GM12865 (cell line): Measurements from ENCODE around the gene EIF5.

Source experiments
- DNase-seq: peaks from one replicate; pipeline ENCODE4 v3.0.0; 2010; ENCODE audit warnings: low read depth
- H3K4me3 ChIP-seq: 2 replicates; pipeline ENCODE4 v1.5.1; 2011; ENCODE audit warnings: mild to moderate bottlenecking, low read depth, low read length, control low read depth
- TF ChIP-seq, protein P1 (sequence below): IDR thresholded peaks from 2 replicates; pipeline ENCODE4 v1.5.1; 2011; ENCODE audit warnings: low read length, control low read depth, low read depth, inconsistent platforms; ENCODE audit not compliant: insufficient read depth; ENCODE audit errors: missing control alignments

The EIF5 gene

DNA sequence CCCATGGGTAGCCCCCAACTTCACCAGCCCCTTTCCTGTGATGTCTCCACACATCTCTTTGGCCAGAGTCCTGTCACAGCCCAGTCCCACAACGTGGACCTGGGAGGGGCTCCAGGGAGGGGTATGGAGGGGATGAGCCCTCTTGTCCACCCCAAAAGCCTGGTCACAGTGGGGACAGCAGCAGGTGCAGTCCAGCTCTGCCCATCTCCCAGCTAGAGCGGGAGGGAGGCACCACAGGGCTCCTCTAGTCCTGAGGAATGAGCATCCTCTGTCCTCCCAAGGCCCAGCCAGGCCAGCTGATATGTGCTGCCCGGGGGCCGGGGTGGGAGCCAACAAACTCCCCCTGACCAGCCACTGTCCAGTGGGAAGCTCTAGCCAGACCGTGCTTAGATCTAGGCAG is 43.5 kb upstream of the EIF5 start:
- TF ChIP-seq, protein P1, sequence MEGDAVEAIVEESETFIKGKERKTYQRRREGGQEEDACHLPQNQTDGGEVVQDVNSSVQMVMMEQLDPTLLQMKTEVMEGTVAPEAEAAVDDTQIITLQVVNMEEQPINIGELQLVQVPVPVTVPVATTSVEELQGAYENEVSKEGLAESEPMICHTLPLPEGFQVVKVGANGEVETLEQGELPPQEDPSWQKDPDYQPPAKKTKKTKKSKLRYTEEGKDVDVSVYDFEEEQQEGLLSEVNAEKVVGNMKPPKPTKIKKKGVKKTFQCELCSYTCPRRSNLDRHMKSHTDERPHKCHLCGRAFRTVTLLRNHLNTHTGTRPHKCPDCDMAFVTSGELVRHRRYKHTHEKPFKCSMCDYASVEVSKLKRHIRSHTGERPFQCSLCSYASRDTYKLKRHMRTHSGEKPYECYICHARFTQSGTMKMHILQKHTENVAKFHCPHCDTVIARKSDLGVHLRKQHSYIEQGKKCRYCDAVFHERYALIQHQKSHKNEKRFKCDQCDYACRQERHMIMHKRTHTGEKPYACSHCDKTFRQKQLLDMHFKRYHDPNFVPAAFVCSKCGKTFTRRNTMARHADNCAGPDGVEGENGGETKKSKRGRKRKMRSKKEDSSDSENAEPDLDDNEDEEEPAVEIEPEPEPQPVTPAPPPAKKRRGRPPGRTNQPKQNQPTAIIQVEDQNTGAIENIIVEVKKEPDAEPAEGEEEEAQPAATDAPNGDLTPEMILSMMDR, result no peak
- no peak overlapping the region for H3K4me3 ChIP-seq
- DNase-seq, result no peak

DNA sequence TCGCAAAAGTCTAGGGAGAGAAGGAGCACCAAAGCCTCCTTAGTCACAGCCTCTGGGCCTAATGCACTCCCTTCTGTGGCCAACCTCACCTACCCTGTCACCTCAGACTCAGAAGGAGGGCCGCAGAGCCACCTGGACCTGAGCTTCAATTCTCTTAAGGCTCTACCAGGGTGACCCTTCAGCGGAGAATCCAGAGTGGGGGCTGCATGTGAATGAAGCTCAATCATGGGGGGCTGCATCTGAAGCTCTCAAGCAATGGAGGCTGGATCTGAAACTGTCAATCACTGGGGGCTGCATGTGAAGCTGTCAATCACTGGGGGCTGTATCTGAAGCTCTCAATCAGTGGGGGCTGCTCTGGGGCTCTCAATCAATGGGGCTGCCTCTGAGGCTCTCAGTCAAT is 43.1 kb upstream of the EIF5 start:
- DNase-seq, result no peak
- no peak overlapping the region for H3K4me3 ChIP-seq
- TF ChIP-seq, protein P1, result no peak

DNA sequence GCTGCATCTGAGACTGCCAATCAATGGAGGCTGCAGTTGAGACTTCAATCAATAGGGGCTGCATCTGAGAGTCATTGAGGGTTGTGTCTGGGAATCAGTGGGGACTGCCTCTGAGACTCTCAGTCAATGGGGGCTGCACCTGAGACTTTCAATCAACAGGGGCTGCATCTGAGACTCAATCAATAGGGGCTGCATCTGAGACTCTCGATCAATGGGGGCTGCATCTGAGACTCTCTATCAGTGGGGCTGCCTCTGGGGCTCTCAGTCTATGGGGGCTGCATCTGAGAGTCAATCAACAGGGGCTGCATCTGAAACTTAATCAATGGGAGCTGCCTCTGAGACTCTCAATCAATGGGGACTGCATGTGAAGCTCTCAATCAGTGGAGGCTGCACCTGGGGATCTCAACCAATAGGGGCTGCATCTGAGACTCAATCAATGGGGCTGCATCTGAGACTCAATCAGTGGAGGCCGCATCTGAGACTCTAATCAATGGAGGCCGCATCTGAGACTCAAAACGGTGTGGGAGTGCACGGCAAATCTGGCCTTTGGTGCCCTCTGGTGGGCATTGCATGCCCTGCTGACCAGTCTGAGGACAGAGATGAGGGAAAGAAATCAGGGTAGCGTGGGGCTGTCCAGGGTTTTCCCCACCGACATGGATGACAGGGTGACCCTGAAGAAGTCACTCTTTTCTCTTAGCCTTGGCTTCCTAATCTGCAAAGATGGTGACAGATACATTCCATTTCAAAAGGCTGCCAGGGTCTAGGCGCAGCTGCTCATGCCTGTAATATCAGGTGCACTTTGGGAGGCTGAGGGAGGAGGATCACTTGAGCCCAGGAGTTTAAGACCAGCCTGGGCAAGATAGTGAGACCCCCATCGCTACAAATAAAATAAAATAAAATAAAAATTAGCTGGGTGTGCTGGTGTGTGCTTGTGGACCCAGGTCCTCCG is 41.3 kb upstream of the EIF5 start:
- TF ChIP-seq, protein P1, result peak; percentile 94
- peak; percentile 82 for DNase-seq
- no peak overlapping the region for H3K4me3 ChIP-seq

DNA sequence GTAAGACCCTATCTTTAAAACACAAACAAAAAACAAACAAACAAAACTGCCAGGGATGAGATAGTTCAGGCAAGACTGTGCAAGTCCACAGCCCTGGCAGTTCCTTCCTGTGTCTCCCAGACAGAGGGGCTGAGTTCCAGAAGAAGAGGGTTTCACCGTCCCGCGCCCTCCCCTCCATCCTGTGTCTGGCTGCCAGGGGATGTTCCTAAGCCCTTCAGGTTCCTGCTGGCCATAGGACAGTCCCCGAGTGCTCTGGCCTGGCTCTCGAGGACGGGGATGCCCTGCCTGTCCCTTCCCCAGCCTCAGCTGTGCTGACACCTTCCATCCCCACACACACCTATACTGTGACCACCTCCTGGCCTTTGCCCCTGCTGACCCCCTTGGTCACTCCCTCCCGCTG is 40.6 kb upstream of the EIF5 start:
- no peak for DNase-seq
- no peak overlapping the region for H3K4me3 ChIP-seq

GRCh38 chr14:103294091-103294490 is 39.9 kb upstream of the EIF5 start:
- H3K4me3 ChIP-seq, result no peak overlapping the region
- TF ChIP-seq, protein P1, result no peak
- no peak for DNase-seq

More for the DNA sequence above, 40.6 kb upstream of the EIF5 start:
- TF ChIP-seq, protein P1, result no peak

DNA sequence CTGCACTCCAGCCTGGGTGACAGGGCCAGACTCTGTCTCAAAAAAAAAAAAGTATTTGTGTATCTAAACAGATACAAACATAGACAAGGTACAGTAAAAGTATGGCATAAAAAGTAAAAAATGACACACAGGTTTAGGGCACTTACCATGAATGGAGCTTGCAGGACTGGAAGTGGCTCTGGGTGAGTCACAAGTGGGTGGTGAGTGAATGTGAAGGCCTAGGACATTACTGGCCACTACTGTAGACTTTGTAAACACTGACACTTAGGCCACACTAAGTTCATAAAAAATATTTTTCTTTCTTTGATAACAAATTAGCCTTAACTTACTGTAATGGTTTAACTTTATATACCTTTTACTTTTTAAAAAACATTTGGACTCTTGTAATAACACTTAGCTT is 38.0 kb upstream of the EIF5 start:
- H3K4me3 ChIP-seq, result no peak overlapping the region
- DNase-seq, result no peak
- TF ChIP-seq, protein P1, result no peak
